ENCODE results near the gene XXYLT1.
"Not testable (repeated sequence)": the region's sequence is repeated elsewhere in the genome, so short reads cannot be mapped to it uniquely, and the experiment has no call there.

The XXYLT1 gene

GRCh38 chr3:195048059-195048905 lies 222.7 kb downstream of the XXYLT1 start:
- no peak for DNase-seq (ENCODE audit: low read depth in 4 of 4, low spot score in 1 of 4)

GRCh38 chr3:195047536-195047935 lies 223.4 kb downstream of the XXYLT1 start:
- DNase-seq (ENCODE audit: low read depth in 4 of 4, low spot score in 1 of 4) = no peak

GRCh38 chr3:195046441-195046840 lies 224.5 kb downstream of the XXYLT1 start:
- DNase-seq (ENCODE audit: low read depth in 4 of 4, low spot score in 1 of 4) = no peak

GRCh38 chr3:195045481-195046210 lies 225.3 kb downstream of the XXYLT1 start:
- DNase-seq (ENCODE audit: low read depth in 4 of 4, low spot score in 1 of 4) = no peak

GRCh38 chr3:195044411-195044810 lies 226.5 kb downstream of the XXYLT1 start:
- DNase-seq (ENCODE audit: low read depth in 4 of 4, low spot score in 1 of 4) = no peak

GRCh38 chr3:195043607-195044339 lies 227.2 kb downstream of the XXYLT1 start:
- DNase-seq (ENCODE audit: low read depth in 4 of 4, low spot score in 1 of 4) = no peak

- DNase-seq (ENCODE audit: low read depth in 4 of 4, low spot score in 1 of 4) = no peak
Observed at GRCh38 chr3:195042743-195043606, 228.0 kb downstream of the XXYLT1 start.

GRCh38 chr3:195041871-195042742 lies 228.9 kb downstream of the XXYLT1 start:
- no peak for DNase-seq (ENCODE audit: low read depth in 4 of 4, low spot score in 1 of 4)

- DNase-seq (ENCODE audit: low read depth in 4 of 4, low spot score in 1 of 4) = no peak
Observed at GRCh38 chr3:195040773-195041520, 230.0 kb downstream of the XXYLT1 start.

- no peak for DNase-seq (ENCODE audit: low read depth in 4 of 4, low spot score in 1 of 4)
Observed at GRCh38 chr3:195040094-195040493, 230.9 kb downstream of the XXYLT1 start.

- no peak for DNase-seq (ENCODE audit: low read depth in 4 of 4, low spot score in 1 of 4)
Observed at GRCh38 chr3:195039180-195039843, 231.6 kb downstream of the XXYLT1 start.

GRCh38 chr3:195038161-195038560 lies 232.8 kb downstream of the XXYLT1 start:
- DNase-seq (ENCODE audit: low read depth in 4 of 4, low spot score in 1 of 4) = no peak

GRCh38 chr3:195037586-195037985 lies 233.4 kb downstream of the XXYLT1 start:
- not testable (repeated sequence) for DNase-seq (ENCODE audit: low read depth in 4 of 4, low spot score in 1 of 4)

- DNase-seq (ENCODE audit: low read depth in 4 of 4, low spot score in 1 of 4) = no peak
Observed at GRCh38 chr3:195036974-195037373, 234.0 kb downstream of the XXYLT1 start.

GRCh38 chr3:195036574-195036973 lies 234.4 kb downstream of the XXYLT1 start:
- no peak for DNase-seq (ENCODE audit: low read depth in 4 of 4, low spot score in 1 of 4)

- DNase-seq (ENCODE audit: low read depth in 4 of 4, low spot score in 1 of 4) = no peak
Observed at GRCh38 chr3:195036203-195036505, 234.8 kb downstream of the XXYLT1 start.

GRCh38 chr3:195035345-195036202 lies 235.4 kb downstream of the XXYLT1 start:
- DNase-seq (ENCODE audit: low read depth in 4 of 4, low spot score in 1 of 4) = no peak

GRCh38 chr3:195034541-195034940 lies 236.4 kb downstream of the XXYLT1 start:
- no peak for DNase-seq (ENCODE audit: low read depth in 4 of 4, low spot score in 1 of 4)

Measured in stimulated activated CD4-positive, alpha-beta T cell treated with anti-CD3 and anti-CD28 coated beads, Interleukin-1b, Interleukin-23, amount 100 ng/mL, for 24 hours (primary cell).